HepG2 (cell line): Measurements from ENCODE around the gene FAM228A. TPM values are rescaled to one million over a fixed set of nuclear protein-coding genes. Genes with fewer than 3 reads are reported as not detected.

Experiments used
- ATAC-seq: fragments of 200-7000 bp; cut with Tn5 transposase; 3 replicates; pipeline ENCODE4 v1.9.1; 2020; ENCODE audit warnings: mild to moderate bottlenecking, moderate library complexity
- BruUV-seq: library from RNA; stranded (reverse); fragments of 400-500 nt; replicated peaks from 2 replicates; lab custom pipeline; 2021; lab: Mats Ljungman, UMichigan
- CTCF ChIA-PET: fragments of 300-600 bp; formaldehyde crosslinking; extraction: SDS; loops from one replicate; lab custom pipeline; 2021; ENCODE audit warnings: low total read pairs, inconsistent platforms, low intra/inter-chr PET ratio; lab: Yijun Ruan, JAX
- POLR2A ChIA-PET: fragments of 350-600 bp; sonication (Branson Sonifier 250); formaldehyde crosslinking; loops from one replicate; lab custom pipeline; 2020; ENCODE audit warnings: antibody characterized with exemption, inconsistent platforms; lab: Yijun Ruan, JAX
- DNase-seq: peaks from one replicate; pipeline ENCODE4 v3.0.0-alpha.2; 2015; ENCODE audit warnings: low spot score
- FAIRE-seq: peaks from 3 replicates; lab custom pipeline; 2011; peaks lifted over from hg19 to GRCh38; lab: Jason Lieb, UNC
- H2AFZ ChIP-seq: one replicate; pipeline ENCODE4 v1.6.1; 2011; ENCODE audit warnings: low read length, inconsistent platforms
- H3K27ac ChIP-seq: fragments of 300-600 bp; 3 replicates; pipeline ENCODE4 v1.8.0; 2011; ENCODE audit warnings: mixed run types, mild to moderate bottlenecking, mixed read lengths, low read length, inconsistent platforms; ENCODE audit not compliant: insufficient read depth; ENCODE audit errors: extremely low read length
- H3K27me3 ChIP-seq, 2 experiments: fragments of 200-600 bp in 1 of 2; 2 replicates in 1 of 2; 3 replicates in 1 of 2; pipeline versions ENCODE4 v1.6.0 to v1.8.0; 2011; ENCODE audit warnings: low read length in 2 of 2, mild to moderate bottlenecking in 2 of 2, moderate library complexity in 2 of 2, inconsistent platforms in 1 of 2; ENCODE audit not compliant: insufficient read depth in 2 of 2, control insufficient read depth in 1 of 2
- H3K36me3 ChIP-seq, 2 experiments: fragments of 200-600 bp in 1 of 2; replicated peaks in 1 of 2; 2 replicates in 1 of 2; 3 replicates in 1 of 2; pipeline versions ENCODE4 v1.5.1 to v1.8.0; 2011; ENCODE audit warnings: low read length in 2 of 2, inconsistent platforms in 1 of 2; ENCODE audit not compliant: insufficient read depth in 2 of 2, control insufficient read depth in 1 of 2
- H3K4me1 ChIP-seq: 2 replicates; pipeline ENCODE4 v1.5.1; 2012; ENCODE audit warnings: low read length, inconsistent platforms; ENCODE audit not compliant: insufficient read depth
- H3K4me2 ChIP-seq: 2 replicates; pipeline ENCODE4 v1.6.0; 2011; ENCODE audit warnings: low read depth, low read length, inconsistent platforms
- H3K4me3 ChIP-seq, 3 experiments: fragments of 200-600 bp in 1 of 3; sonication (generic), shearing (Covaris generic) in 1 of 3; replicated peaks in 1 of 3; 2 replicates each; pipeline ENCODE4 v1.5.1; 2011 to 2016; ENCODE audit warnings: low read length in 3 of 3, inconsistent platforms in 2 of 3, low read depth in 2 of 3, mild to moderate bottlenecking in 2 of 3, control low read depth in 1 of 3, mixed read lengths in 1 of 3; ENCODE audit not compliant: insufficient read depth in 1 of 3
- H3K79me2 ChIP-seq: one replicate; pipeline ENCODE4 v1.6.1; 2011; ENCODE audit warnings: low read length, inconsistent platforms; ENCODE audit not compliant: insufficient read depth
- H3K9ac ChIP-seq: 2 replicates; pipeline ENCODE4 v1.6.0; 2011; ENCODE audit warnings: mild to moderate bottlenecking, low read depth, low read length, inconsistent platforms; ENCODE audit not compliant: insufficient read depth
- H3K9me3 ChIP-seq: 2 replicates; pipeline ENCODE4 v1.5.1; 2012; ENCODE audit warnings: mild to moderate bottlenecking, low read length
- H4K20me1 ChIP-seq: 2 replicates; pipeline ENCODE4 v1.6.0; 2011; ENCODE audit warnings: inconsistent platforms, mild to moderate bottlenecking, low read length, moderate library complexity; ENCODE audit not compliant: insufficient read depth
- HOXA9 ChIP-seq: sonication (generic); formaldehyde crosslinking; IDR thresholded peaks from 2 replicates; pipeline ENCODE4 v1.8.1; 2022; ENCODE audit warnings: missing genetic modification reagents, mild to moderate bottlenecking, moderate library complexity, borderline replicate concordance
- ZBTB21 ChIP-seq: sonication (generic); formaldehyde crosslinking; IDR thresholded peaks from 2 replicates; pipeline ENCODE4 v1.4.0; 2020; ENCODE audit warnings: missing genetic modification reagents
- ZNF530 ChIP-seq: sonication (generic); formaldehyde crosslinking; IDR thresholded peaks from 2 replicates; pipeline ENCODE4 v1.5.0; 2020; ENCODE audit warnings: low read depth, mild to moderate bottlenecking, missing genetic modification reagents
- ZSCAN31 ChIP-seq: sonication (generic); formaldehyde crosslinking; IDR thresholded peaks from 2 replicates; pipeline ENCODE4 v1.5.0; 2020; ENCODE audit warnings: low read depth, mild to moderate bottlenecking, missing genetic modification reagents
- WGBS: methylation state at CpG from one replicate; pipeline ENCODE4 v1.1.6; 2017; ENCODE audit warnings: low lambda C conversion rate; 5-methylcytosine and 5-hydroxymethylcytosine counted together
- in situ Hi-C: cut with HindIII; loops from 2 replicates; pipeline ENCODE4 v1.10.0; 2017; ENCODE audit warnings: low pct_unique_long_range_greater_than_20kb; ENCODE audit not compliant: extremely low pct_ligation_motif_present
- intact Hi-C: fragments of 100-400 bp; cut with micrococcal nuclease; formaldehyde crosslinking; loops from one replicate; pipeline ENCODE4 v1.10.0; 2022; ENCODE audit not compliant: unreplicated experiment
- polyA plus RNA-seq, 8 experiments: library from polyadenylated mRNA; depleted of rRNA in 3 of 8; stranded (reverse) in 7 of 8; unstranded in 1 of 8; fragments of >200 nt; fragmentation: Illumina TruSeq in 4 of 8; extraction: Trizol in 4 of 8; gene quantifications; 2 replicates each; pipeline versions ENCODE4 v1.2.1 to v1.2.3, GENCODE V29; 2011 to 2016; ENCODE audit warnings: low read depth in 4 of 8, missing spikeins in 1 of 8, mixed read lengths in 1 of 8; ENCODE audit not compliant: insufficient read depth in 1 of 8
- total RNA-seq, 5 experiments: library from RNA; depleted of rRNA; stranded (reverse); fragments of >200 nt; fragmentation: Illumina TruSeq; extraction: Trizol; gene quantifications; 2 replicates each; pipeline ENCODE4 v1.2.3, GENCODE V29; 2016; ENCODE audit warnings: low read depth in 1 of 5

FAM228A gene
- total and polyA plus RNA-seq, 2 of the 13 experiments (the other 11 are each of a cell fraction or from before 2014, with no cell fraction given), result not detected

DNA sequence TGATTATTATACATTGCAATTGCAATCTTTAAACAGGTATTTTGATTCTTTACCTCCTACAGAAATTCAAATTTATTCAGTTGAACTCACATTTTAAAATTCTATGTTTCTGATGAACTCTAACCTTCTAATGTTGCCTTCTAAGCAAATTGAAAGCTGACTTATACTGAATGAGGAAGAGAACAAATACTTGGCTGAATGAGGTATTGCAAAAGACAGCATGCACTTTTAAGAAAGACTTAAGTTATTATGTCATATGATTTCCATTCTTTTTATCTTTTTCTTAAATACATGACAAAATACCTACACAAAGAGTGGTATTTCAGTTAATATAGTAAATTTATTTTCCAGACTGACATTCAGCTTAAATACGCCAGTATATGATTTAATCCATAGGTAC, 64.7 kb downstream of the FAM228A start:
- Histone ChIP-seq H3K27me3 (no peaks in the 10 kb centered on the region), H4K20me1 (no peaks in the 10 kb centered on the region), H3K4me1 (peaks cover 8% of the 10 kb centered on the region), H3K27ac (no peak overlapping the region), H3K9me3 (no peaks in the 10 kb centered on the region), H2AFZ (no peak overlapping the region), H3K9ac (no peak overlapping the region), H3K36me3 (peaks cover 1 to 5% of the 10 kb centered on the region in 2 experiments; a peak in 2 of 5 replicates), H3K4me3 (no peak overlapping the region), H3K4me2 (no peak overlapping the region), H3K79me2 (no peaks in the 10 kb centered on the region)
- CTCF ChIA-PET, result no interaction called here
- no peak for DNase-seq
- no peak for TF ChIP-seq ZSCAN31 (CRISPR knock-in tag)
- TF ChIP-seq HOXA9 (CRISPR knock-in tag), result no peak
- TF ChIP-seq ZBTB21 (CRISPR knock-in tag), result no peak
- no peak for TF ChIP-seq ZNF530 (CRISPR knock-in tag)
- ATAC-seq, result no peak
- no TSS peak for BruUV-seq
- 95% methylated on average over 1 of the region's 1 CpG for WGBS
- in situ Hi-C loops (no loop called here), intact Hi-C loops (no loop called here)
- no peak for FAIRE-seq
- POLR2A ChIA-PET, result no interaction called here

Other genes with a start within 250 kb of the FAM228A start
- 22.2 and 22.4 TPM in 2 replicates for gene ATAD2B, start 247.9 kb upstream of the FAM228A start, total RNA-seq (2016; rRNA removed; fragmentation: Illumina TruSeq; extraction: Trizol)
- 4.3 and 5.3 TPM in 2 replicates for gene ATAD2B, start 247.9 kb upstream of the FAM228A start, polyA plus RNA-seq (2011; rRNA removed)
- gene UBXN2A, start 234.6 kb upstream of the FAM228A start, total RNA-seq (2016; rRNA removed; fragmentation: Illumina TruSeq; extraction: Trizol), result 20.9 and 29.6 TPM in 2 replicates
- gene UBXN2A, start 234.6 kb upstream of the FAM228A start, polyA plus RNA-seq (2011; rRNA removed), result 6.8 and 8.3 TPM in 2 replicates
- 0.48 and 0.93 TPM in 2 replicates for gene MFSD2B, start 165.0 kb upstream of the FAM228A start, total RNA-seq (2016; rRNA removed; fragmentation: Illumina TruSeq; extraction: Trizol)
- 0.07 and 0.21 TPM in 2 replicates for gene MFSD2B, start 165.0 kb upstream of the FAM228A start, polyA plus RNA-seq (2011; rRNA removed)
- gene WDCP, start 127.7 kb upstream of the FAM228A start, total RNA-seq (2016; rRNA removed; fragmentation: Illumina TruSeq; extraction: Trizol), result 22.6 and 39.4 TPM in 2 replicates
- gene WDCP, start 127.7 kb upstream of the FAM228A start, polyA plus RNA-seq (2011; rRNA removed), result 17.4 and 20.6 TPM in 2 replicates
- gene FKBP1B, start 125.3 kb upstream of the FAM228A start, total RNA-seq (2016; rRNA removed; fragmentation: Illumina TruSeq; extraction: Trizol), result 35.2 and 36.8 TPM in 2 replicates
- 96.3 and 103 TPM in 2 replicates for gene FKBP1B, start 125.3 kb upstream of the FAM228A start, polyA plus RNA-seq (2011; rRNA removed)
- 182 and 254 TPM in 2 replicates for gene SF3B6, start 98.7 kb upstream of the FAM228A start, total RNA-seq (2016; rRNA removed; fragmentation: Illumina TruSeq; extraction: Trizol)
- 140 and 177 TPM in 2 replicates for gene SF3B6, start 98.7 kb upstream of the FAM228A start, polyA plus RNA-seq (2011; rRNA removed)
- gene TP53I3, start 90.2 kb upstream of the FAM228A start, total RNA-seq (2016; rRNA removed; fragmentation: Illumina TruSeq; extraction: Trizol), result 44.1 and 48.2 TPM in 2 replicates
- 24.6 and 25.0 TPM in 2 replicates for gene TP53I3, start 90.2 kb upstream of the FAM228A start, polyA plus RNA-seq (2011; rRNA removed)
- 0.20 TPM in 1 of 2 replicates, not detected in the other for gene PFN4, start 51.7 kb upstream of the FAM228A start, total RNA-seq (2016; rRNA removed; fragmentation: Illumina TruSeq; extraction: Trizol)
- gene PFN4, start 51.7 kb upstream of the FAM228A start, polyA plus RNA-seq (2011; rRNA removed), result 0.12 TPM in 1 of 2 replicates, not detected in the other
- gene FAM228B, start 51.6 kb upstream of the FAM228A start, total RNA-seq (2016; rRNA removed; fragmentation: Illumina TruSeq; extraction: Trizol), result 0.45 and 1.1 TPM in 2 replicates
- gene FAM228B, start 51.6 kb upstream of the FAM228A start, polyA plus RNA-seq (2011; rRNA removed), result 0.79 and 0.99 TPM in 2 replicates
- 26.6 and 33.4 TPM in 2 replicates for gene ITSN2, start 185.5 kb downstream of the FAM228A start, total RNA-seq (2016; rRNA removed; fragmentation: Illumina TruSeq; extraction: Trizol)
- gene ITSN2, start 185.5 kb downstream of the FAM228A start, polyA plus RNA-seq (2011; rRNA removed), result 22.4 and 26.0 TPM in 2 replicates